ENCODE results near the gene ZNF750. TPM values are rescaled to one million over a fixed set of nuclear protein-coding genes. Genes with fewer than 3 reads are reported as not detected.

ZNF750 gene
- total and polyA plus RNA-seq, 10 of the 15 experiments (the other 5 are each of a cell fraction or from before 2014, with no cell fraction given): 0.06 TPM; not detected in 9

GRCh38 chr17:82788206-82789001 is 51.4 kb downstream of the ZNF750 start (continued):
- TF ChIP-seq TBL1XR1 (IDR thresholded peaks at IDR 0.05; ENCODE audit: low read depth, low read length): no peak
- no peak for TF ChIP-seq CREM (IDR thresholded peaks at IDR 0.05; ENCODE audit: low read depth)

GRCh38 chr17:82787081-82787848 is 52.6 kb downstream of the ZNF750 start:
- intact Hi-C loops (cut with micrococcal nuclease; ENCODE audit: unreplicated experiment): loop anchor here (10.0 kb wide), 1 partner anchor 78 kb away; no protein-coding TSS in a partner anchor
- no TSS peak for BruUV-seq (replicated peaks)

More at GRCh38 chr17:82787081-82787848, 52.6 kb downstream of the ZNF750 start:
- no peaks in the 10 kb centered on the region for H3K27me3 ChIP-seq (replicated peaks in 1 of 2; ENCODE audit: control insufficient read depth in 2 of 2, insufficient read depth in 2 of 2, low read length in 1 of 2)
- no peaks in the 10 kb centered on the region for H3K9me3 ChIP-seq (replicated peaks; ENCODE audit: control insufficient read depth, insufficient read depth, low read length)
- H3K27ac ChIP-seq (ENCODE audit: control insufficient read depth, insufficient read depth): no peak overlapping the region
- 63% methylated on average over 27 of the region's 27 CpGs for WGBS (ENCODE audit: insufficient coverage, insufficient replicate concordance, low lambda C conversion rate, missing lambda C conversion rate)
- peaks cover 0 to 10% of the 10 kb centered on the region in 2 experiments; a peak in 3 of 4 replicates for H3K36me3 ChIP-seq (ENCODE audit: control insufficient read depth in 2 of 2, insufficient read depth in 2 of 2, low read length in 1 of 2)
- H2AFZ ChIP-seq (ENCODE audit: control insufficient read depth, low read depth, low read length): no peak overlapping the region
- in situ Hi-C loops (cut with MboI): no loop called here
- H3K4me2 ChIP-seq (ENCODE audit: control insufficient read depth, insufficient read depth): 0 out of 2 replicates have a peak overlapping the region, but pooled peaks have one; percentile 38
- ChIA-PET POLR2A (no interaction called here), SMC1A (ENCODE audit: uncharacterized antibody, unreplicated experiment) (no interaction called here), CTCF (no interaction called here), RAD21 (ENCODE audit: unreplicated experiment) (interaction anchor here (1.0 kb wide), 1 partner anchor 76 kb away, joined by 3 read pairs; no protein-coding TSS in a partner anchor)
- no peak overlapping the region for H3K9ac ChIP-seq (ENCODE audit: control insufficient read depth, insufficient read depth, low read length)
- H3K79me2 ChIP-seq (ENCODE audit: control insufficient read depth, insufficient read depth, low read length): no peaks in the 10 kb centered on the region
- FAIRE-seq (no peak), DNase-seq (ENCODE audit: low read depth, low spot score) (no peak), ATAC-seq (no peak)
- H3K4me1 ChIP-seq (ENCODE audit: control insufficient read depth, insufficient read depth, low read length): peaks cover 8% of the 10 kb centered on the region; the same call in 1 of the 2 replicates
- H3K4me3 ChIP-seq: no peak overlapping the region
- TF ChIP-seq RB1 (IDR thresholded peaks at IDR 0.05; ENCODE audit: borderline replicate concordance): no peak
- TF ChIP-seq, protein P1, sequence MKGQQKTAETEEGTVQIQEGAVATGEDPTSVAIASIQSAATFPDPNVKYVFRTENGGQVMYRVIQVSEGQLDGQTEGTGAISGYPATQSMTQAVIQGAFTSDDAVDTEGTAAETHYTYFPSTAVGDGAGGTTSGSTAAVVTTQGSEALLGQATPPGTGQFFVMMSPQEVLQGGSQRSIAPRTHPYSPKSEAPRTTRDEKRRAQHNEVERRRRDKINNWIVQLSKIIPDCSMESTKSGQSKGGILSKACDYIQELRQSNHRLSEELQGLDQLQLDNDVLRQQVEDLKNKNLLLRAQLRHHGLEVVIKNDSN (IDR thresholded peaks at IDR 0.05; ENCODE audit: borderline replicate concordance, extremely low read length, insufficient read depth, low read depth, low read length): no peak
- H4K20me1 ChIP-seq (ENCODE audit: control insufficient read depth, insufficient read depth): no peaks in the 10 kb centered on the region; the same call in 1 of the 2 replicates
